ENCODE measurements around the gene ADAMTSL1.

The ADAMTSL1 gene

GRCh38 chr9:18775241-18775640 is 301.3 kb downstream of the ADAMTSL1 start:
- no peak for TF ChIP-seq CTCF (IDR thresholded peaks at IDR 0.05)

- no peak for TF ChIP-seq CTCF (IDR thresholded peaks at IDR 0.05)
These were observed 302.0 kb downstream of the ADAMTSL1 start for GRCh38 chr9:18775930-18776329.

GRCh38 chr9:18776836-18777820 is 303.2 kb downstream of the ADAMTSL1 start:
- no peak for TF ChIP-seq CTCF (IDR thresholded peaks at IDR 0.05)

GRCh38 chr9:18778147-18778546 is 304.2 kb downstream of the ADAMTSL1 start:
- TF ChIP-seq CTCF (IDR thresholded peaks at IDR 0.05) = no peak

GRCh38 chr9:18778846-18779245 is 304.9 kb downstream of the ADAMTSL1 start:
- TF ChIP-seq CTCF (IDR thresholded peaks at IDR 0.05) = no peak

GRCh38 chr9:18783909-18784308 is 310.0 kb downstream of the ADAMTSL1 start:
- TF ChIP-seq CTCF (IDR thresholded peaks at IDR 0.05) = no peak

- no peak for TF ChIP-seq CTCF (IDR thresholded peaks at IDR 0.05)
These were observed 311.7 kb downstream of the ADAMTSL1 start for GRCh38 chr9:18785604-18786003.

Measured in LNCAP (cell line).